Measurements from ENCODE around the gene COA1.

- TF ChIP-seq, protein P1, sequence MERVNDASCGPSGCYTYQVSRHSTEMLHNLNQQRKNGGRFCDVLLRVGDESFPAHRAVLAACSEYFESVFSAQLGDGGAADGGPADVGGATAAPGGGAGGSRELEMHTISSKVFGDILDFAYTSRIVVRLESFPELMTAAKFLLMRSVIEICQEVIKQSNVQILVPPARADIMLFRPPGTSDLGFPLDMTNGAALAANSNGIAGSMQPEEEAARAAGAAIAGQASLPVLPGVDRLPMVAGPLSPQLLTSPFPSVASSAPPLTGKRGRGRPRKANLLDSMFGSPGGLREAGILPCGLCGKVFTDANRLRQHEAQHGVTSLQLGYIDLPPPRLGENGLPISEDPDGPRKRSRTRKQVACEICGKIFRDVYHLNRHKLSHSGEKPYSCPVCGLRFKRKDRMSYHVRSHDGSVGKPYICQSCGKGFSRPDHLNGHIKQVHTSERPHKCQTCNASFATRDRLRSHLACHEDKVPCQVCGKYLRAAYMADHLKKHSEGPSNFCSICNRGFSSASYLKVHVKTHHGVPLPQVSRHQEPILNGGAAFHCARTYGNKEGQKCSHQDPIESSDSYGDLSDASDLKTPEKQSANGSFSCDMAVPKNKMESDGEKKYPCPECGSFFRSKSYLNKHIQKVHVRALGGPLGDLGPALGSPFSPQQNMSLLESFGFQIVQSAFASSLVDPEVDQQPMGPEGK (CRISPR knock-in tag; IDR thresholded peaks at IDR 0.05; ENCODE audit: borderline replicate concordance): no peak
- no peak for TF ChIP-seq ZFX (CRISPR knock-in tag; IDR thresholded peaks at IDR 0.05)
- TF ChIP-seq MCM3 (IDR thresholded peaks at IDR 0.05): no peak
- no peak for TF ChIP-seq EZH2 (IDR thresholded peaks at IDR 0.05; ENCODE audit: borderline replicate concordance, low read depth, low read length)
These were observed 75.9 kb downstream of the COA1 start for GRCh38 chr7:43653466-43653865.
